ENCODE measurements around the gene ACSS3.
A peak's percentile ranks its signal among the peaks of the same experiment; 100 is the strongest.
"Not testable (repeated sequence)": the region's sequence is repeated elsewhere in the genome, so short reads cannot be mapped to it uniquely, and the experiment has no call there.

ACSS3 gene

DNA sequence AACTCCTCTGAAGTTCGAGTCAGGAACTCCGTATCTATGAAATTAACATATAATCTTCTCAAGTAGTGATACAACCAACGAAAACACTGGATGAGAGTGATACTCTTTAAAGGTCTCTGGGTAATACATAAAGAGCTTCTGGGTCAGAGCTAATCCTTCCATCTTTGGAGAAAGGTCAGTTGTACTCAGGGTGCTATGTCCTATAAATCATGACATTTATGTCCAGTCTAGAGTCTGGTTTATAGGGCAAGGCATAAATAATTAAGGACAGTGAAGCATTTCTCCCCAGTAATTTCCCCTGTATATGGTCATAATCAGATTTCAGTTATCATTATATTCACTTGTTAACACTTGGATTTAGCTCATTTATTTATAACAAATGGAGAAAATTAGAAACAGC, 90.6 kb downstream of the ACSS3 start:
- DNase-seq: no peak

DNA sequence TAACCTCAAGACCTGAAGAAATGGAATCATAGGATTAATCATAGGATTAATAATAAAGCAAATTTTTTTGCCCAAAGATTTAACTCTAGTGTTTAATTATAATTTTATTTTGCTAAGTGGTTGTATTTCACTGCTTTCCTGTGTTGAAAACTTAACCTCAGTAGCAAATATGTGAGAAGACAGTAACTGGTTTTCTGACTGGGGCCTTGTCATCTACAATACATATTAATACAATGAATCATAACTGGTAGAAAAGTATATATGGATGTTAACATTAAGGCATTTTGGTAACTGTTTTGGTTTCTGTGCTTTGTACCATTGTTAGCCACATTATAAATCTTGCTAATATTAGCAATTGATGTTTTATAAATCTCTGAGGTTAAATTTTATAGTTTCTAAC, 92.2 kb downstream of the ACSS3 start:
- DNase-seq: no peak

DNA sequence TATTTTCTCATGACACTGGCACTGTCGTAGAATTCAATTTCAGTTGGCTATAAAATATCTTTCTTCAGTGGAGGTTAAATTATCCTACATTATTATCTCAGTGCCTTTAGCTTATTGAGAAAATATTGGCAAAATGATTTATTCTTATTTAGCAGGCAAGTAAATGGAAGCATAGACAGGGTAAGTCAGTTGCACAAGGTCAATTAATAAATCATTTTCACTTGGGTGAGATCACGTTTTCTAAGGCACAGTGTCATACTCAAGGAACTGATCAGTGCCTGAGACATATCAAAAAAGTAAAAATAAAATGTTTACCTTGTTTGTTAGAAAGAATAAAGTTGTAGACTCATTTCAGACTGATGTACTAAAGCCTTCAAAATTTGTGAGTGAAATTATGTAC, 95.0 kb downstream of the ACSS3 start:
- no peak for DNase-seq

DNA sequence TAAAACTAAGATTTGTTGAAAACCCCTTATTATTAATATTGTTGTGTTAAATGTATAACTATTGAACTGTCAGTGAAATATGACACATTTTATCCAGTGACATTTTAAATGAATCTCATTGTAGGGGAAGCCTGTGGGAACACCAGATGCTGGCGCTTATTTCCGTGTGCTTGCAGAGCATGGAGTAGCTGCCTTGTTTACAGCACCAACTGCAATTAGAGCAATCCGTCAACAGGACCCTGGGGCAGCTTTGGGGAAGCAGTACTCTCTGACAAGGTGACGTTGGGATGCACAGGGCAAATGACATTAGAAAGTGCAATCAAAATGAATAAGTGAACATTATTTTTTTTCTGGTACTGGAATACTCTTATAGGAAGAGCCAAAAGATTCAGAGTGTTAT, 96.8 kb downstream of the ACSS3 start:
- DNase-seq: no peak

DNA sequence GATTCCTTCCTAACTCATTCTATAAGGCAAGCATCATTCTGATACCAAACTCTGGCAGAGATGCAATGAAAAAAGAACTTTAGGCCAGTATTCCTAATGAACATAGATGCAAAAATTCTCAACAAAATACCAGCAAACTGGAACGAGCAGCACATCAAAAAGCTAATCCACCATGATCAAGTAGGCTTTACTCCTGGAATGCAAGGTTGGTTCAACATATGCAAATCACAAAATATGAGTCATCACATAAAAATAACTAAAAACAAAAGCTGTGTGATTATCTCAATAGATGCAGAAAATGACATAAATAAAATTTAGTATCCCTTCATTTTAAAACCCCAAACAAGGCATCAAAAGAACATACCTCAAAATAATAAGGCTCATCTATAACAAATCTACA, 98.9 kb downstream of the ACSS3 start:
- no peak for DNase-seq

DNA sequence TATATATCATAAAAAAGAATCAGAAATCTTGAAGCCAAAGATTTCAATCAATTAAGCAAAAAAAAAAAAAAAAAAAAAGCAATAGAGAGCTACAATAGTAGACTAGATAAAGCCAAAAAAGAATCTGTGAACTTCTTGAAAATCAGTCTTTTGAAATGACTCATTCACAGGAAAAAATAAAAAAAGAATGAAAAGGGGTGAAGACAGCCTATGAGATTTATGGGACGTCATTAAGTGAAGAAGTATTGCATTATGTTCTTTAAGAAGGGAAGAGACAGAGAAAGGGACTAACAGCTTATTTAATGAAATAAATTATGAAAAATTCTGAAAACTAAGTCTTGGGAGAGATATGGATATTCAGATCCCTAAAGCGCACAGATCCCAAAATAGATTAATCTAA, 103.8 kb downstream of the ACSS3 start:
- no peak for DNase-seq

DNA sequence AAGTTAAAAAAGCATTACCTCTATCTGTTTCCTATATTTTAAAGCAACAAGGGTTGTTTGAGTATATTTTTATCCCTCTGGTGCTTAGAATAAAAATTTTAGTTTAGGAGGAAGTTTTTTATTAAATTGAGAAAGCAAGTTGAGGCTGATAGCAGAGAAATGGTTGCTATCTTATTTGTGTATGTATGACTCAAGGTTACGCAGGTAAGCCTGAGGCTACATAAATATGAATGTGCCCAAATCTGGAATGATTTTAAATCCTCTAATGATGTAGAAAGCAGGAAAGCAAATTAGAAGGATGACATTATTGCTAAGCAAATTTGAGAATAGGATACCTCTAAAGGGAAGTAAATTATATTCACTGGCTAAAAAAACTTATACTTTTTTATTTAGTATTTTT, 109.8 kb downstream of the ACSS3 start:
- DNase-seq: no peak

DNA sequence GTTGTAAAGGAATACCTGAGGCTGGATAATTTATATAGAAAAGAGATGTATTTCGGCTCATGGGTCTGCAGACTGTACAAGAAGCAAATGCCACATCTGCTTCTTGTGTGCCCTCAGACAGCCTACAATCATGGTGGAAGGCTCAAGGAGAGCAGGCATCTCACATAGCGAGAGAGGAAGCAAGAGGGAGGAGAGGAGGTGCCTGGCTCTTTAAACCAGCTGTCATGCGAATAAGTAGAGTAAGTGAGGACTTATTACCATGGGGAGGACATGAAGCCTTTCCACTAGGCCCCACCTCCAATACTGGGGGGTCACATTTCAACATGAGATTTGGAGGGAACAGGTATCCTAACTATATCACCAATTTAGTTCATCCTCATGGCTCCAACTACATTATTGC, 118.7 kb downstream of the ACSS3 start:
- DNase-seq: no peak

DNA sequence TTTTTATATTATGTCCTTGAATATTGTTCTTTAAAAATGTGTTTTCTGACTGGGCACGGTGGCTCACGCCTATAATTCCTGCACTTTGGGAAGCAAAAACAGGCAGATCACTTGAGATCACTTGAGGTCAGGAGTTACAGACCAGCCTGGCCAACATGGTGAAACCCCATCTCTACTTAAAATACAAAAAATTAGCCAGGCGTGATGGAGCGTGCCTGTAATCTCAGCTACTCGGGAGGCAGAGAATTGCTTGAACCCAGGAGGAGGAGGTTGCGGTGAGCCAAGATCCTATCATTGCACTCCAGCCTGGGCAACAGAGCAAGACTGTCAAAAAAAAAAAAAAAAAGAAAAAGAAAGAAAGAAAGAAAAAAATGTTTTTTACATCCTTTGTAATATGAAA, 122.7 kb downstream of the ACSS3 start:
- not testable (repeated sequence) for DNase-seq

DNA sequence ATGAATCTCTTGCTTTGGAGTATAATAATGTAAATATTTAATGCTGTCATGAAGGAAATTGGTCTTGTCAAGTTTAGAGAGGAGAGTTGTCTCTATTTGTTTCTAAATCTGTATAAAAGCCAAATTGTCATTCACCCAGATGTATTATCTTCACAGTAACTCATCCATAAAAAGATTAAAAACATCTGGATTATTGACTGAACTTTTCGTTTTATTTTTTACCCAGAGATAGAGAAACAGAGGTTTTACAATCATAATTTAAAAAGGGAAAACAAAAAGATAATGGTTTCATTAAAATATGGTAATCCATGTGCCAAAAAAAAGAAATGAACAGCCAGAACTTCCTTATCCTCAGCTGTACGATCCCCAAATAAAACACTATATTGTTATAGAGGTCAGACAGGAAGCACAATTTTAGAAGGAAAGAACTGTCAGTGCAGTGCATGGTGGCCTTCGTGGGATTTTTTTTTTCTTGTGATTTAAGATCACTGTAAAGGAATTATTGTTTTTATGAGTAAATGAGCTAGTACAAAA, 125.9 kb downstream of the ACSS3 start:
- DNase-seq: no peak

DNA sequence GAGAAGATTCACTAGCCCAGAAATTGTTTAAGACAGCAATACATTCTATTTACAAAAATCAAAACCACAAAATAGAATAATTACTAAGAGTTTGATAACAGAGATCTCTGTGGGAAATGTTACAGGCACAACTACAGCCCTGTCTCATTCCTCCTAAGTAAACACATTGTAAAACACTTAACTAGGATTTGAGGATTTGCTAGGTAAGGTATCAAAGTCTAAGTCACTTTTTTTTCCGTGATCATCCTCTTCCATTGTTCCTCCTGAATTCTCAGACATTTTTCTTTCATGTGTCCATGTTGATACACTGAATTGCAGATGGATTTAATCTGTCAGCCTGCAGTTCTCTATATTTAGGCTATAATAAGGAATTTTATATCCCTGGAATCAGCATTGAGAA, 127.5 kb downstream of the ACSS3 start:
- no peak for DNase-seq

DNA sequence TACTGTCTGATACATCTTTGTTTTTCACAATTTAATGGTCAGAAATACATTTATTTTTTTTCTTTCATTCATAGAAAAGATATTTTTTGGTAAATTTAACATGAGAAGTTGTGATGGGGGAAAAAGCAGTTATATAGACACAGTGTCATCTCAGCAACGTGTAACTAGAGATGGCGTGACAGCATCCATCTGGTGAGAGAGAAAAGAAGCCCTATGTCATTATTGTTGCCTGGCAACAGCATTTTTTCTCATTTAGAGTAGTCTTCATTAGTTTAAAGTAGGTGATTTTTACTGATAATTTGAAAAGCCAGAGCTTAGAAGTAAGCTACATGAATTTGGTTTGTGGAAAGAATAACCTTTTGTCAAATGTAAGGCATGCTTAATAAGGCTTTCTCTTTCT, 128.6 kb downstream of the ACSS3 start:
- DNase-seq: peak; percentile 65

DNA sequence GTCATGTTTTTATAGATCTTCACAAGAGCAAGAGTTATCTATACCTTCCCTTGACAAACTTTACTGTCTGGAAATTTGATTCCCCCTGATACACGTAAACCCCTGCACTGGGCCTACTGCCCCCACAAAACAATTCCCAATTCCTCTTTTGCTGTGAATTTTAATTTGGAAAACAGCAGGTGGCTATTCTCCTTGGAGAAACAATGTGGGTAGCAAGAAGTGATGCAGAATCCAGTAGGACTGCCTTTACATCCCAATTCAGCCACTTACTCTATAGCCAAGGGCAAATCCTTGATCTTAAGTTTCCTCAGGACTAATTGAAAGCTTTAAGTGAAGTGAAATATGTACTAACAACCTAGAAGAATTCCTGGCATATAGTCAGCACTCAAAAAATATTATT, 129.3 kb downstream of the ACSS3 start:
- no peak for DNase-seq

DNA sequence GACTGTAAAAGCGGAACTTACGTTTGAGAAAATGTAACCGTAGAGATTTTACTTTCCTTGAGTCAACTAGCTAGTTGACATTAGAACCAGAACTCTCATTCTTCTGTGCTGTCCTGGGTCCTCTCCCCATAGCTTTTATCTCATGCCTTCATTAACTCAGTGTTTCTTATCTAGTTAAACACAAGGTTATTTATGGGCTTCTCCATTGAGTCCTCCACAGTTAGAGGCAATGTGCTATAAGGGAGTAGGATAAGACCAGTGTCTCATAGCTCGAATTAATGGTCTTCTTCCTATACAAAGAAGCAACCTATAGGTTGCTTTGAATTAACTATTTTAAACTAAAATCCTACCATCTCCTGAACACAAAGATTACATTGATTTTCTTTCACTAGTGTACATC, 129.8 kb downstream of the ACSS3 start:
- DNase-seq: no peak

DNA sequence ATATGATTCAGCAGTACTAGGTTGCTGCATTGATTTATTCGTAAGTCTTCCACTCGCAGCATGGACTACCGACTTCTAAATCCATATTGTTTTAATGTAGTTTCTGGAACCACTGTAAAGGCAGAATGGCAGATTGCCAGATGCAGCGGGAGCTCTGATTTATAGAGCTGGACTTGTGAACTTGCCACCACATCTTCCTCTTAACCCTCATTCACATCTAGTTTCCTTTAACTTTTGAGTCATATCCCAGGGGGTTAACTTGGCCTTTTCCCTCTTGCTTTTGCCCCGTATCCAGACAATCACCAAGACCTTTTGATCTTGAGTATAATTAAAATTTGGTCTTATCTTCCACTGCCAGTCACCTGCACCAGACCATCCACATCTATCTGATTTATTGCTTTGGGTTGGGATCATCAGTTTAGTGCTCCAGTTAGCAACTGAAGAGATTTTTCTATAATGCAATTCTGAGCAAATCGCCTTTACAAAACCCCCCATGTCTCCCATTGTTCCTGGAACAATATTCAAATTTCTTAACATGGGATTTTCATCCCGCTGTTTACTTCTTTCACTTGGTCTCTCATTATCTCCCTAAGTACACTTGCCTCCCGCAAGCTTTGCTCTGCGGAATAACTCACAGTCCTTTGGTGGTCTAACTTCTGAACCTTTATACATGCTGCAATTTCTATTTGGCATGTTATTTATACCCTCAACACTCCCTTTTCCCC, 130.5 kb downstream of the ACSS3 start:
- DNase-seq: peak; percentile 13

DNA sequence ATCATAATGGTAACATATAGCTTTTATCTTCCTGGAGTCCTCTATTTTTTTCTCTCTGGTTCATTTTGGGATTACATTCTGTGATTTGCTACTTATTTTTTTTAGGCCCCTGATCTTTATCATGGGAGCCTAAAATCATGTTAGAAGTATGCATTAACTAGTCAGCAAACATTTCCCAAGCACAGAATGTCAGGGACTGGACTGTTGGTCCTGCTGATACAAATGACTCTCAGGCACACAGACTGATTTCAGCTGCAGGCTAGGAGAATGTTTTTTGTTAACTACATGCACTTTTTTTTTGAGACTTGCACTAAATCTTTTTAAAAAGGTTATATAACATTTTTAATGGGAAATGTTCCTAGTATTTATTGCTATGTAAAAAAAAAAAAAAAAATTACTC, 131.1 kb downstream of the ACSS3 start:
- DNase-seq: no peak

DNA sequence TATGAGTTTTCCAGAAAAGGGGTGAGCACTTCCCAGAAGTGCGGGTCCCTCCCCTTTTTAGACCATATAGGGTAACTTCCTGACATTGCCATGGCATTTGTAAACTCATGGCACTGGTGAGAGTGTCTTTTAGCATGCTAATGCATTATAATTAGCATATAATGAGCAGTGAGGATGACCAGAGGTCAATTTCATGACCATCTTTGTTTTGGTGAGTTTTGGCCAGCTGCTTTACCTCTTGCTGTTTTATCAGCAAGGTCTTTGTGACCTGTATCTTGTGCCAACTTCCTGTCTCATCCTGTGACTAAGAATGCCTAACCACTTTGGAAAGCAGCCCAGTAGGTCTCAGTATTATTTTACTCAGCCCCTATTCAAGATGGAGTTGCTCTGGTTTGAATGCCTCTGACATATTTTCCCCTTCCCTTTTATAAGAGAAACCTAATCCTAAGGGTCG, 131.9 kb downstream of the ACSS3 start:
- peak; percentile 50 for DNase-seq

DNA sequence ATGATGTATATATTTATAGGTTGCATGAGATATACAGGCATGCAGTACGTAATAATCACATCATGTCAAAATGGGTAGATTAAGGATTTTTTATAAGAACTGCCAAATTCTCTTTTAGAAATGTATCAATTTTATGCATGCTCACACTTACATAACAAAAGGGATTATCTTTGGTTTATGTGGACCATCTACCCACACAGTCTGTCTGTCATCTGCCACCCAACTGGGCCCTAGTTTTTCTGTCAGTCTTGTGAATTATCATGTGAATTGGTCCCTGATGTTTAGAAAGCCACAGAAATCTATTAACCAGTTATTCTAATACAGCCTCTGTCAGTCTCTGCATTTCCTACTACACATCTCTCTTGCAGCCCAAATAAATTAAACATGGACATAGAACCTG, 133.4 kb downstream of the ACSS3 start:
- DNase-seq: no peak

DNA sequence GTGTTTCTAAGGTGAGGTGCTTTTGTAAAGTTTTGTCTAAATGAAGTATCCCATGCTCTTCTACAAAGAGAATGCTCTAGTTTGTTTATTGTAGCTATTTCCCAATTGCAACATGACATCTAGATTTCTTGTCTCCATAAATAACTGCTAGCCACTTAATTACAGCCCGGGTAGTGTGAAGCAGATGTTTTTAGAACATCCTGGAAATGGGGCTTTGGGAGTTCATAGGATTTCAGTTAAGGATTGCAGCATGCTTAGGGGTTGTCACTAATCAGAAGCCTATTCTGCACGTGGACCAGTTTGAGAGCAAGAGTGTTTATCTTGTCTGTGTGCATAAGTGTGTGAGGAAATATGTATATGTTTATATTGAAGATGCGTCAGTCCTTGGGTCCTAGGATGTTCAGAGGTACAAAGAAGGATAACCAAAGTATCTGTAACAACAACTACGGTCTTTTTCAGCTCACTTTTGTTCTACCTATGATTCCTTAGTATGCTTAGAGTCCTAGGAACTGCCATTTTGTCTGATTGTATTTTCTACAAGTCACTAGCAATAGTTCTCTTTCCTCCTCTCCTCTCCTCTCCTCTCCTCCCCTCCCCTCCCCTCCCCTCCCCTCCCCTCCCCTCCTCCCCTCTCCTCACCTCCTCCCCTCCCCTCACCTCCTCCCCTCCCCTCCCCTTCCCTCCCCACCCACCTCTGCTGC, 135.3 kb downstream of the ACSS3 start:
- DNase-seq: no peak

DNA sequence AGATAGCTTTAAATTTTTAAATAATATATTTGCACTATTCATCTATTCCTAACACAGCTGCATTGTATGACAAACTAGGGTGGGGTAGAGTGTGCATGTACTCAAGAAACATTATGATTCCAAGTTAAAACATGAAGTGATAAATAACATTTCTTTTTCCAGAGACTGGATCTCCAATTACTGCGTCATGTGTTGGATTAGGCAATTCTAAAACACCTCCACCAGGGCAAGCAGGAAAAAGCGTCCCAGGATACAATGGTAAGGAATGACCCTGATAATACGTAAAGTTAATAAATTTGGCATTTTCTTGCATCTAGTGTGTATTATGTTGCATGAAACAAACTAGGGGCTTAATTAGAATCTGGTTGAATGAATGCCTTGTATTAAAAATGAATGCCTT, 138.9 kb downstream of the ACSS3 start:
- DNase-seq: no peak

DNA sequence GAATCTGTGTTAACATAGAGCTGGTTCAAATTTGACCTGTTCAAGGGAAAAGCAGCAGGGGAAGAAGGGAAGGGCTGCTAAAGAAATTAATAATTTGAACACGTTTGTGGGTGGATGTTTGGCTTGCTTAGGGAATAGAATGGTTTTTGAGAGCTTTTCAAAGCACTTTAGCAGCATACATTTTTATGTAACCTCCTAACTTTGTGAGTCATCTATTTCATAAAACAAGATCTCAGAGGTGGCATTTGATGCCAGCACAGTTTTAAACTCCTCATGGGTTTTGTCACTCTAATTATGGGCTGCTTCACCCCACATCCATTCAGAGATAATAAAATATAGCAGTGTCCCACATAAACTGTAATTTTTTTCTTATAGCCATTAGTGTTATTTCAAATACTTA, 143.8 kb downstream of the ACSS3 start:
- no peak for DNase-seq

DNA sequence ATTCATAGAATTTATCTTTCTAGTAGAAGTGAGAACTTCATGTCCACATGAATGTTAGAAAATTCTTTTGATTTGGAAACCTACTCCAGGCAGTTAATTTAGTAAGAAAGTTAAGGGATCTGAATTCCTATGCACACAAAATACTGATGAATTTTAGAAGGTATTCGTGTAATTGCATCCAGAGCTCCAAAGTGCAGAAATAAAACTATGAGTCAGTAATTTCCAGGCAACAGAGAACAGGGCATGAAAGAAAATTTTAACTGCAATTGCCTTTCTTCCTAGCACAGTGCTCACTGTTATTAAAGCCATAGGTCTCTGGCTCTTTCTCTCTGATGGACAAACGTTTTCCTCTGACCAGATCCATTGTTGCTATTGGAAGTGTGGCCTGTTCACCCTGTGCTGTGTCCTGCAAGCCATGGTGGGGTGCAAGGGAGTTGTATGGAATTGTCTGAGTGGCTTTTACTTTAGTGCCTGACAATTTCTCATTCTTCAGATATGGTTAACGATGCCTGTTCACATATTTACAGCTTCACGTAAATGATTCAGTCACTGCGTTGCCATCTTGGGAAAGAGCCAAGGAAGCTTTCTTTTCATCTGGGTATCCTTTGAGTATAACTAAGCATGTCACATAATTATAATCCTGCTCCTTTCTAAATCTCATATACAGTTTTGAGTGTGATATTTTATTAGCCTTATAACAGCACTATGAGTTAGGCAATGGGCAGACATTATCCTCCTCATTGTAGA, 145.1 kb downstream of the ACSS3 start:
- DNase-seq: no peak

DNA sequence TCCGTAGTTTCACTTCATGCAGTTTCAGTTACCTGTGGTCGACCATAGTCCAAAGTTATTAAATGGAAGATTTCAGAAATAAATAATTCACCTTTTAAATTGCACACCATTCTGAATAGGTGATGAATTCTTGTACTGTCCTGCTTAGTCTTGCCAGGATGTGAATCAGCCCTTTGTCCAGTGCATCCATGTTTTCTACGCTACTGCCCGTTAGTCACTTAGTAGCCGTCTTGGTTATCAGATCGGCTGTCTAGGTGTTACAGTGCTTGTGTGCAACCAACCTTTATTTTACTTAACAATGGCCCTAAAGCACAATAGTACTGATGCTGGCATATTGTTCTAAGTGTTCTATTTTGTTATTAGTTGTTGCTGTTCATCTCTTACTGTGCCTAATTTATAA, 146.7 kb downstream of the ACSS3 start:
- DNase-seq: no peak

DNA sequence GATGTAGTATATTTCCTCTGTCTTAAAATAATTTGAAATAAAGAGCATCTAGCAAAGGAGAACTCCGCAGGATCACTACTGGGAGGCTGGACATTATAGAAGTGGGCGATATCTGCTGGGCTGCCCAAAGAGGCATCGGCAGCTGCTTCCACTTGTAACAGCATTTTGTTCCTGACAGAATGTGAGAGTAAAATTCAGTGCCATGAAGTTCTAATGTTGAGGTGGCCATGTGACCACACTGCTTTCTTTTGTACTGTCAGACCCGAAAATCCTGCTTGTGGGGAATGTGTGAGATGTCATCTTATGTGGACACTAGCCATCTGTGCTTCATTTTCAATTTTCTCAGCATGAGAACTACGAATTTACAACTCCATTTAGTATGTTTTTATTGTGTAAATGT, 151.9 kb downstream of the ACSS3 start:
- DNase-seq: no peak
